Measurements from ENCODE around the gene RPL5. TPM values are rescaled to one million over a fixed set of nuclear protein-coding genes. Genes with fewer than 3 reads are reported as not detected.

RPL5 gene
- total and polyA plus RNA-seq, 2 donors from 2014 or later, result 786 to 1,286 TPM

GRCh38 chr1:92795166-92795565 is 36.7 kb upstream of the RPL5 start:
- H3K36me3 ChIP-seq (ENCODE audit: control insufficient read depth in 2 of 3, insufficient read depth in 3 of 3, low read length in 3 of 3), result no peaks in the 10 kb centered on the region
- no peak overlapping the region for H3K9ac ChIP-seq (ENCODE audit: low read length in 3 of 3)
- FAIRE-seq (no peak), DNase-seq (no peak)
- no peaks in the 10 kb centered on the region for H3K4me1 ChIP-seq (ENCODE audit: control insufficient read depth in 2 of 3, insufficient read depth in 2 of 3, low read depth in 1 of 3, low read length in 3 of 3)
- H3K27ac ChIP-seq (ENCODE audit: low read depth in 2 of 2, low read length in 2 of 2), result no peak overlapping the region
- H3K4me3 ChIP-seq (ENCODE audit: low read length in 3 of 3), result no peak overlapping the region
- TF ChIP-seq CTCF (IDR thresholded peaks at IDR 0.05; ENCODE audit: borderline replicate concordance, extremely low read depth, insufficient read depth), result no peak
- intact Hi-C loops (cut with DNase I), result no loop called here
- no peaks in the 10 kb centered on the region for H3K9me3 ChIP-seq (ENCODE audit: control insufficient read depth in 2 of 3, insufficient read depth in 1 of 3, low read length in 3 of 3)
- no peaks in the 10 kb centered on the region for H3K27me3 ChIP-seq (ENCODE audit: control insufficient read depth, insufficient read depth, low read length)

DNA sequence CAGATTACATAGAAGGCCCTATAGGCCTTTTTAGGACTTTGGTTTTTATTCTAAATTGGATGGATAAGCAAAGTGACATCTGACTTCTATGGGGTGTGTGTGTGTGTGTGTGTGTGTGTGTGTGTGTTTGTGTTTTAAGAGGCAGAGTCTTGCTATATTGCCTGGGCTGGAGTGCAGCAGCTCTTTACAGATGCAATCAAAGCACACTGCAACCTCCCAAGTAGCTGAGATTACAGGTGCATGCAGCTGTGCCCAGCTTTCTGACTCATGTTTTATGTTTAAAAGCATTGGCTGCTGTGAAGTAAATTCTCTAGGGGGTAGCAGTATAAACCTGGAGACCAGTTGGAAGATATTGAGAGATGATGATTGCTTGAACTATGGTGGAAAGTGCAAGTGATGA is 34.5 kb upstream of the RPL5 start:
- Histone ChIP-seq H3K9ac (ENCODE audit: low read length in 3 of 3) (no peak overlapping the region), H3K9me3 (ENCODE audit: control insufficient read depth in 2 of 3, insufficient read depth in 1 of 3, low read length in 3 of 3) (no peaks in the 10 kb centered on the region), H3K4me3 (ENCODE audit: low read length in 3 of 3) (no peak overlapping the region), H3K27ac (ENCODE audit: low read depth in 2 of 2, low read length in 2 of 2) (no peak overlapping the region), H3K4me1 (ENCODE audit: control insufficient read depth in 2 of 3, insufficient read depth in 2 of 3, low read depth in 1 of 3, low read length in 3 of 3) (no peaks in the 10 kb centered on the region), H3K27me3 (ENCODE audit: control insufficient read depth, insufficient read depth, low read length) (no peaks in the 10 kb centered on the region), H3K36me3 (ENCODE audit: control insufficient read depth in 2 of 3, insufficient read depth in 3 of 3, low read length in 3 of 3) (no peaks in the 10 kb centered on the region)
- FAIRE-seq, result no peak
- DNase-seq, result no peak
- no peak for TF ChIP-seq CTCF (IDR thresholded peaks at IDR 0.05; ENCODE audit: borderline replicate concordance, extremely low read depth, insufficient read depth)
- intact Hi-C loops (cut with DNase I), result no loop called here

DNA sequence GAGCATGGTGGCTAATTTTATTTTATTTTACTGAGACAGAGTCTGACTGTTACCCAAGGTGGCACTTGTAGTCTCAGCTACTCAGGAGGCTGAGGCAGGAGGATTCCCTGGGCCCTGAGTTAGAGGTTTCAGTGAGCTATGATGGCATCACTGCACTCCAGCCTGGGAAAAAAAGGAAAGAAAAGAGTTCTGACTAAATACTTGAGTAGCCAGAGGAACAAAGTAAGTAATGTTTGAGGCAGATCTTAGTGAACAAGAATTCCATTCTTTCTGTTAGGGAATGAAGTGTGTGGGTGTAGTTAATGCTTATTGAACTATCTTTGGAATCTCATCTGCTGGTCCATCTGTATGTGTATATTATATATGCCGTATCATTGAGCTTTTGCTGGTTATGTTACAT is 33.9 kb upstream of the RPL5 start:
- DNase-seq (no peak), FAIRE-seq (no peak)
- Histone ChIP-seq H3K27me3 (ENCODE audit: control insufficient read depth, insufficient read depth, low read length) (no peaks in the 10 kb centered on the region), H3K4me3 (ENCODE audit: low read length in 3 of 3) (no peak overlapping the region), H3K4me1 (ENCODE audit: control insufficient read depth in 2 of 3, insufficient read depth in 2 of 3, low read depth in 1 of 3, low read length in 3 of 3) (no peaks in the 10 kb centered on the region), H3K9ac (ENCODE audit: low read length in 3 of 3) (no peak overlapping the region), H3K9me3 (ENCODE audit: control insufficient read depth in 2 of 3, insufficient read depth in 1 of 3, low read length in 3 of 3) (no peaks in the 10 kb centered on the region), H3K36me3 (ENCODE audit: control insufficient read depth in 2 of 3, insufficient read depth in 3 of 3, low read length in 3 of 3) (no peaks in the 10 kb centered on the region), H3K27ac (ENCODE audit: low read depth in 2 of 2, low read length in 2 of 2) (no peak overlapping the region)
- intact Hi-C loops (cut with DNase I), result no loop called here
- no peak for TF ChIP-seq CTCF (IDR thresholded peaks at IDR 0.05; ENCODE audit: borderline replicate concordance, extremely low read depth, insufficient read depth)

- no peaks in the 10 kb centered on the region for H3K4me1 ChIP-seq (ENCODE audit: control insufficient read depth in 2 of 3, insufficient read depth in 2 of 3, low read depth in 1 of 3, low read length in 3 of 3)
- H3K27ac ChIP-seq (ENCODE audit: low read depth in 2 of 2, low read length in 2 of 2), result no peak overlapping the region
- H3K36me3 ChIP-seq (ENCODE audit: control insufficient read depth in 2 of 3, insufficient read depth in 3 of 3, low read length in 3 of 3), result no peaks in the 10 kb centered on the region
- H3K27me3 ChIP-seq (ENCODE audit: control insufficient read depth, insufficient read depth, low read length), result no peaks in the 10 kb centered on the region
- no peak overlapping the region for H3K9ac ChIP-seq (ENCODE audit: low read length in 3 of 3)
- intact Hi-C loops (cut with DNase I), result no loop called here
- FAIRE-seq, result no peak
- no peaks in the 10 kb centered on the region for H3K9me3 ChIP-seq (ENCODE audit: control insufficient read depth in 2 of 3, insufficient read depth in 1 of 3, low read length in 3 of 3)
- H3K4me3 ChIP-seq (ENCODE audit: low read length in 3 of 3), result no peak overlapping the region
- DNase-seq, result no peak
- no peak for TF ChIP-seq CTCF (IDR thresholded peaks at IDR 0.05; ENCODE audit: borderline replicate concordance, extremely low read depth, insufficient read depth)
Observed at GRCh38 chr1:92803140-92803887, 28.5 kb upstream of the RPL5 start.
